Forelimb muscle (tissue), 1 donor: ENCODE results near the gene SHC2. TPM values are rescaled to one million over a fixed set of nuclear protein-coding genes. Genes with fewer than 3 reads are reported as not detected.

ENCODE experiments used
- DNase-seq: peaks from one replicate; pipeline ENCODE4 v3.0.0-alpha.2; 2013; ENCODE audit warnings: low read depth
- polyA plus RNA-seq: library from polyadenylated mRNA; unstranded; fragments of 120-200 nt; gene quantifications from one replicate; pipeline ENCODE4 v1.2.1, GENCODE V29; 2013; ENCODE audit not compliant: insufficient read length

Gene SHC2, protein sequence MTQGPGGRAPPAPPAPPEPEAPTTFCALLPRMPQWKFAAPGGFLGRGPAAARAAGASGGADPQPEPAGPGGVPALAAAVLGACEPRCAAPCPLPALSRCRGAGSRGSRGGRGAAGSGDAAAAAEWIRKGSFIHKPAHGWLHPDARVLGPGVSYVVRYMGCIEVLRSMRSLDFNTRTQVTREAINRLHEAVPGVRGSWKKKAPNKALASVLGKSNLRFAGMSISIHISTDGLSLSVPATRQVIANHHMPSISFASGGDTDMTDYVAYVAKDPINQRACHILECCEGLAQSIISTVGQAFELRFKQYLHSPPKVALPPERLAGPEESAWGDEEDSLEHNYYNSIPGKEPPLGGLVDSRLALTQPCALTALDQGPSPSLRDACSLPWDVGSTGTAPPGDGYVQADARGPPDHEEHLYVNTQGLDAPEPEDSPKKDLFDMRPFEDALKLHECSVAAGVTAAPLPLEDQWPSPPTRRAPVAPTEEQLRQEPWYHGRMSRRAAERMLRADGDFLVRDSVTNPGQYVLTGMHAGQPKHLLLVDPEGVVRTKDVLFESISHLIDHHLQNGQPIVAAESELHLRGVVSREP
- polyA plus RNA-seq = 32.9 TPM

DNA sequence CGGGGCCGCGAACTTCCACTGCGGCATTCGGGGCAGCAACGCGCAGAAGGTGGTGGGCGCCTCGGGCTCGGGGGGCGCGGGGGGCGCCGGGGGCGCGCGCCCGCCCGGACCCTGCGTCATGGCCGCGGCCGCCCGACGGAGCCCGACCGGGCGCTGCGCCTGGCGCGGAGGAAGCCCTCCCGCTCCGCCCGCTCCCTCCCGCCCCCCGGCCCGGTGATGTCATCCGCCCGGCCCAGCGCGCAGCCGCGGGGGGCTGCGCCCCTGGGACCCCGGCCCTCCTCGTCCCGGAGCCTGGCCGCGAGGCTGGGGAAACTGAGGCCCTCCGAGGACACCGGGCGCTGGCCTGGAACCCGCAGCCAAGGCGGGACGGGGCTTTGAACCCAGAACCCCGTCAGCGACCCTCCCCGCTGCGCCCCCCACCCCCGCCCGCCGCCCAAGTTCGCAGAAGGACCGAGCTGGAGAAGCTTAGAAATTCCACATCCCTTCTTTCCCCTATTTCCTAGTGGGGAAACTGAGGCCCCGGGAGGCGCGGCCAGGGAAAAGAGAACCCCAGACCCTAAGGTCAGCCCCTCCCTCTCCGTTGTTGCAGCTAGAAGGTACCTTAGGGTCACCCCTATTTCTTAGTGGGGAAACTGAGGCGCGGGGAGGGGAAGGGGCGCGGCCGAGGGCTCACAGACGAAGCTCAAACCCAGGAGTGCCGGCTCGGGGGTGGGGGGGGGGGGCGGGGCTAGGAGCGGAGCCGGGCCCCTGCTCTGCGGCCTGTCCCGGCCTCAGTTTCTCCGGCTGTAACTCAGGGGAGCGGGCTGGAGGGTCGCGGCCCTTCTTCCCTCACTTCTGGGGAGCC is at the start of gene SHC2:
SHC2 (minus strand) TSS at position 157 of the 844 bp plus-strand sequence; CDS start at position 120, 37 bp downstream.
- DNase-seq = no peak

DNA sequence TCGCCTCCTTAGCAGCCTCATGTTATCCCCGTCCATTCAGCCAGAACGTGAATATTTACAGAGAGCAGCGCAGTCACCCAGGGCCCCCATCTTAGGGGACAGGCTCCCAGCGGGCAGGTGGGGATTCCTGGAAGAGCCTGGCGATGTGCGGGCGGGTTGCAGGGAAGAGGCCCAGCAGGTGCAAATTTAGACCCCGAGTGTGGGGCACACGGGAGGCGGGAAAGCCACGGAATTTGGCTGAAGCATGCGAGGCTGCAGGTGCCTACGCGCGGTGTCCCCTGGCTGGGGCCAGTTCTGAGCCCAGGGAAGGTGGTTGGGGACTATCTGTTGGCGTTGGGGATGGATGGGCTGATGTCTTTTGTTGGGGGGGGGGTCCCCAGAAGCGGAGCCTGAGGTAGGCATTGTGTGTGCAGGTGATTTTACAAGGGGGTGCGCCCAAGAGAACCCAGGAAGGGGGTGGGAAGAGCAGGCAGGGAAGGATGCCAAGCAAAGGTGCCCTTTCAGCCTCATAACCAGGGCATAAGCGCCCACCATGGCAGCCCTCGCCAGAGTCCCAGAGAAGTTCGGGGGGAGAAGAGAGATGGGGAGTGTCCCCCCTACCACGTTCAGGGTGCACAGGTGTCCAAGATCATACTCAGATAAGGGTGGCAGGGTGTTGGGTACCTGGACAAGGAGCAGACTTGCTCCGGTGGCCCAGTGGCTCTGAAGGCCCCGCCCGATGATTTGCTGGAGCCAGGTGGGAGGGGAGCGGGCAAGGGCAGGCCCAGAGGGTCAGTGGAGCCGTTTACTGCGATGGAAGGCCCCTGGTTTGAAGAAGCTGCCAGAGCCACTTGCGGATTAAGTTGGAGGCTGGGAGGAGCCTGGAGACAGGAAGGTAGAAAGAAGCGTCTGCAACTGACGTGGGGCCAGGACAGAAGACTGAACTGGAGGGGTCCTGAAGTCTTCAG is 47.6 kb upstream of the SHC2 start:
- no peak for DNase-seq

DNA sequence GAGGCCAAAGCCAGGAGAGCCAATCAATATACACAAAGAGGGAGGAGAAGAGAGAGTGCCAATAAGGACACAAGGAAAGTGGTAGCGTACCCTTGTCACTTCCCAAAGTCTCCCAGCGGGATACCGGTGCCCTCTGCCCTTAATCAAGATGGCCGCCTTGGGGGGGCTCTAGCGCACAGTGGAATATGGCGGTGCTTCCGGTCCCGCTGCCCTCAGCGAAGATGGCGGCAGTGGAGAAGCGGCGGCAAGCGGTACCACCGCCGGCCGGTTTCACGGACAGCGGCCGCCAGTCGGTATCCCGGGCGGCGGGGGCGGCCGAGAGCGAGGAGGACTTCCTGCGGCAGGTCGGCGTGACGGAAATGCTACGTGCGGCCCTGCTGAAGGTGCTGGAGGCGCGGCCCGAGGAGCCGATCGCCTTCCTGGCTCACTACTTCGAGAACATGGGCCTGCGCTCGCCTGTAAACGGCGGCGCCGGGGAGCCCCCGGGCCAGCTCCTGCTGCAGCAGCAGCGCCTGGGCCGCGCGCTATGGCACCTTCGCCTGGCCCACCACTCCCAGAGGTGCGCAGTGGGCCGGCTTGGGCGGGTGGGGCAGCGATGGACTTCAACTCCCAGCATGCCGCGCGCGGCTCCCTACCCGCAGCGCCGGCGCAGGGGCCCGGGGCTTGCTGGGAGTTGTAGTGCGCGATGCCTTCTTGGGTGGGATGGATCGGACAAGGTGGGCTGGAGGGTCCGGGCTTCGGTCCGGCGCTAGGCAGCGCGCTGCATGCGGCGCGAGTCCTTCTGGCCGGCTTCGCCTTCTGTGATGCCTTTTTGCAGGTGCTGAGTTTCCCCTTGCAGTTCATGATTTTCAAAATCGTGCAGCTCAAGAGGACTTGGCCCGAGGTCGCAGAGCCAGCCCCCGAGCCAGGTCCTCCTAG is 46.7 kb upstream of the SHC2 start, which contains the start of gene TPGS1:
TPGS1 (plus strand) TSS at position 212 of the 918 bp plus-strand sequence; CDS start at position 222, 10 bp downstream.
- DNase-seq = no peak

DNA sequence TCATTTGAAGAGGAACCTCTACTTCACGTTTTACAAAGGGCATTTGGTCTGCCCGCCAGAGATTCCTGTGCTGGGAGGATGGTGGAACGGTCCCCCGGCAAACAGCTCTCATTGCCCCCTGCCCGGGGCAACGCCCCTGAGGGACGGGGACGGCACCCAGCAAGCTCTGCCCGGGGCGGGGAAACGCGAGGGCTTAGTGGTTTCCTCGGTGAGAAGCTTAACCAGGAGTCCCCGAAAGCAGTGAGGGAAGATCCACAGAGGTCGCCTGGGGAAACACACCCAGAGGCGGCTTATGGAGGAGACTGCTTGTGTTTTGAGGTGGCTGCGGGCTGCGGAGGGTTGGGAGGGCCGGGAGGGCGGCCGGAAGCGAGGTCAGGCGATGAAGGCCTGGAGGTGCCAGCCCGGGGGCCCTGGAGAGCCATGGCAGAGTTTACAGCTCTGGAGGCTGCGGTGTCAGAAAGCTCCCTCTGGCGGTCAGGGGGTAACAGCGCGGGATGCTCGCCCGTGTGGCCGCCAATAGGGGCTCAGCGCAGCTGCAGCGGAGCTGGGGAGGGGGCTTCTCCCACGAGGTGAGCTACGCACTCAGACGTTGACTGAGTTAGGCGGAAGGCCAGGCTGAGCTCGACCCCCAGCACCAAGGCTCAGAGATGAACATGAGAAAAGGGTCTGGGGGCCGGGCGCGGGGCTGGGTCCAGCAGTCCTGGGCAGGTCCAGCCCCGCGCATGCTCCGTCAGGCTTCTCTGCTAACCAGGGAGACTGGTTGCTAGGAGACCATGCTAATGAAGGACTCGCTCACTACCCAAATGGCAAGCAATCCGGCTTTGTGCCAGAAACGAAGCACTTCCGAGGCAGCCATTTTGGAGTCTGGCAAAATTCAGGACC is 45.8 kb upstream of the SHC2 start:
- DNase-seq = peak; percentile 100

DNA sequence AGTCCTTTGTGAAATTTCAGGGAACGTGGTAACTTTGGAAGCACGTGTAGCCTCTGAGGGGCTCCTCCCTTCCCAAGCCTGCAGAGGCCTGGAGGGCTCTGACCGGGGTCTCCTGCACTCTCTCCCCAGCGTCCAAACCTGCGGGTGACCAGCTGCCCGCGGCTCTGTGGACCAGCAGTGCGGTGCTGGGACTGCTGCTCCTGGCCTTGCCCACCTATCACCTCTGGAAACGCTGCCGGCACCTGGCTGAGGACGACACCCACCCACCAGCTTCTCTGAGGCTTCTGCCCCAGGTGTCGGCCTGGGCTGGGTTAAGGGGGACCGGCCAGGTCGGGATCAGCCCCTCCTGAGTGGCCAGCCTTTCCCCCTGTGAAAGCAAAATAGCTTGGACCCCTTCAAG is 43.8 kb upstream of the SHC2 start:
- no peak for DNase-seq

DNA sequence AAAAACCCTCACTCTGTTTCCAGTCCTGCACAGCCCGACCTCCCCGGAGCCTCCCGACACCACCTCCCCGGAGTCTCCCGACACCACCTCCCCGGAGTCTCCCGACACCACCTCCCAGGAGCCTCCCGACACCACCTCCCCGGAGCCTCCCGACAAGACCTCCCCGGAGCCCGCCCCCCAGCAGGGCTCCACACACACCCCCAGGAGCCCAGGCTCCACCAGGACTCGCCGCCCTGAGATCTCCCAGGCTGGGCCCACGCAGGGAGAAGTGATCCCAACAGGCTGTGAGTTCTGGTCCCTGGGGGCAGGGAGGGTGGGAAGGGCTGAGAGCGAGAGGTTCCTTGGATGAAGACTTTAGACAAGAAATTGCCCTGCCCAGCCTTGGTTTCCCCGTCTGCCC is 40.8 kb upstream of the SHC2 start:
- DNase-seq = no peak

DNA sequence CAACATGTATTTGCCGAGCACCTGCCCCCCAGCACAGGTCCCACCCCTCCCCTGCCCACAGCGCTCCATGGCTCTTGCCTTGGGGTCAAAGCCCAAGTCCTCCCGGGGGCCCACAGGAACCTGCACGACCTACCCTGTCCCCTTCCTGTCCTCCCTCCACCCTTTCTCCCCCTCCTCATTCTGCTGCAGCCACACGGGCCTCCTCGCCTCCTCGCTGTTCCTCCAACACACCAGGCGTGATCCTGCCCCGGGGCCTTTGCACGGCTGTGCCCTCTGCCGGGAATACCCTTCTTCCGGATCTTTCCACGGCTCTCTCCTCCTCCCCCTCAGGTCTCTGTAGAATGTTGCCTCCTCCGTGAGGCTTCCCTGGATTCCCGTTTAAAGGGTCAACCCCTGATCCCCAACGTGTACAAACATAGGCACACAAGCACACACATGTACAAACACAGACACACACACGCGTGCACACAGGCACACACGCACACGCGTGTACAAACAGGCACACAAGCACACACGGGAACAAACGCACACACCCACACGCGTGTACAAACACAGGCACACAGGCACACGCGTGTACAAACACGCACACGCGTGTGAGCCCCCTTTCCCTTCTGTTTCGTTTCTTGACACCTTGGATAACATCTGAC is 38.3 kb upstream of the SHC2 start:
- DNase-seq = no peak

DNA sequence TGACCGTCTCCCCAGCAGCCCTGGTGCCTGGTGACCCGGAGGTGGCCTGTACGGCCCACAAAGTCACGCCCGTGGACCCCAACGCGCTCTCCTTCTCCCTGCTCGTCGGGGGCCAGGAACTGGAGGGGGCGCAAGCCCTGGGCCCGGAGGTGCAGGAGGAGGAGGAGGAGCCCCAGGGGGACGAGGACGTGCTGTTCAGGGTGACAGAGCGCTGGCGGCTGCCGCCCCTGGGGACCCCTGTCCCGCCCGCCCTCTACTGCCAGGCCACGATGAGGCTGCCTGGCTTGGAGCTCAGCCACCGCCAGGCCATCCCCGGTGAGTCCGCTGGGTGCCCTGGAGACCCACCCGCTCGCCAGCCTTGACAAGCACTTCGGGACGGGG is 37.7 kb upstream of the SHC2 start:
- no peak for DNase-seq

DNA sequence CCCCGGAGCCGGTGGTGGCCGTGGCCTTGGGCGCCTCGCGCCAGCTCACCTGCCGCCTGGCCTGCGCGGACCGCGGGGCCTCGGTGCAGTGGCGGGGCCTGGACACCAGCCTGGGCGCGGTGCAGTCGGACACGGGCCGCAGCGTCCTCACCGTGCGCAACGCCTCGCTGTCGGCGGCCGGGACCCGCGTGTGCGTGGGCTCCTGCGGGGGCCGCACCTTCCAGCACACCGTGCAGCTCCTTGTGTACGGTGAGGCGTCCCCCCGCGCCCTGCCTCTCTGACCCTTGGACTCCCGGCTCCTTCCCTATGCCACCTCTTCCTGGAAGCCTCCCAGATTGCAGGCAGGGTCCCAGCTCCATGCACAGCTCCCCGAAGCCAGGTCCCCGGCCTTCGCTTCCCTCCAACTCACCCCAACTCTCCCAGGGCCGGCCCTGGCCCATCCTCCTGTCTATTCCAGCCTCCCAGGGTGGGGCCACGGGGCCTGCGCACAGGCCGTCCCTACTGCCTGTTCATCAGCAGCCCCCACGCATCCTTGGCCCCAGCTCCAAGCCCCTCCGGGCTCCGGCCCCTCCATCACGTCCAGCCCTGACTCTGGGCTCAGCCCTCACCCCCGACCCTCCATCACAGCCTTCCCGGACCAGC is 37.2 kb upstream of the SHC2 start:
- DNase-seq = no peak

DNA sequence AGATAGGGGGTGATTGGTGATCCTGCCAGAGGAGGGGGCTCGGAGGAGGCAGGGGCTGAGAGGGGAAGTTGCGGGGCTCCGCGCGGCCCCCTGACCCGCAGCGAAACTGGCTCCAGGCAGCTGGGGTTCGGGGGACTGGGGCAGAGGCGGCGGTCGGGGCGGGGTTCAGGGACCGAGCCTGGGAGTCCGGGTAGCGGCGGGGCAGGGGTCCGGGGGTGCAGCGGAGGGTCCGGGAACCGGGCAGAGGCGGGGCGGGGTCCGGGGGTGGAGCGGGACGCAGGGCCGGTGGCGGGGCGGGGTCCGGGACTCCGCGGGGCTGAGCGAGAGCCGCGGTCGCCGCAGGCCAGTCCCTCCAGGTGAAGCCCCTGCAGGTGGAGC is 36.6 kb upstream of the SHC2 start:
- DNase-seq = no peak

DNA sequence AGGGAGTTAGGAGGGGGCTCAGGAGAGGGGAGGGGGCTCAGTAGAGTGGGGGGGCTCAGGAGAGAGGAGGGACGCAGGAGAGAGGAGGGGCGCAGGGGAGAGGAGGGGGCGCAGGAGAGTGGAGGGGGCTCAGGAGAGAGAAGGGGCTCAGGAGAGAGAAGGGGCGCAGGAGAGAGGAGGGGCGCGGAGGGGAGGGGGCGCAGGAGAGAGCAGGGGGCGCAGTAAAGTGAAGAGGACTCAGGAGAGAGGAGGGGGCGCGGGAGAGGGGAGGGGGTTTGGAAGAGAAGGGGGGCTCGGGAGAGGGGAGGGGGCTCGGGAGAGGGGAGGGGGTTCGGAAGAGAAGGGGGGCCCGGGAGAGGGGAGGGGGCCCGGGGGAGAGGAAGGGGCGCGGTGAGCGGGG is 36.2 kb upstream of the SHC2 start:
- DNase-seq = no peak

DNA sequence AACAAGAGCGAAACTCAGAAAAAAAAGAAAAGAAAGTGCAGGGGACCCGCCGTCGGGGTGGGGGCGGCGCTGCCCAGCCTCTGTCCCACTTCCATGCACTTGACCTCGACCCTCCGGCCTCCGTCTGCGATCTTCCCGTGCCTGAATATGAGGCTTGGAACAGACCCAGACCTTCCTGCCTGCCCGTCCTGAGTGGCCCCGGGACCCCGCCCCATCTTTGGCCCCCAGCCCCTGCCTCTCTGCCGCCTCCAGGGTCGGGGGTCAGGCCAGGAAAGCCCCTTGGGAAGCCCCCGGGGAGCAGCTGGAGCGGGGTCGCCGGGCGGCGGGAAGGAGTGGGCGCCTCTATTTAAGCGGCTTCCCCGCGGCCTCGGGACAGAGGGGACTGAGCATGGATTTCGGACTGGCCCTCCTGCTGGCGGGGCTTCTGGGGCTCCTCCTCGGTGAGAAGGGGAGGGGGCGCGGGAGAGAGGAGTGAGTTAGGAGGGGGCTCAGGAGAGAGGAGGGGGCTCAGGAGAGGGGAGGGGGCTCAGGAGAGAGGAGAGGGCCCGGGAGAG is 35.4 kb upstream of the SHC2 start, which contains the start of gene MADCAM1:
MADCAM1 (plus strand) TSS at position 375 of the 554 bp plus-strand sequence; CDS start at position 389, 14 bp downstream.
- DNase-seq = no peak

DNA sequence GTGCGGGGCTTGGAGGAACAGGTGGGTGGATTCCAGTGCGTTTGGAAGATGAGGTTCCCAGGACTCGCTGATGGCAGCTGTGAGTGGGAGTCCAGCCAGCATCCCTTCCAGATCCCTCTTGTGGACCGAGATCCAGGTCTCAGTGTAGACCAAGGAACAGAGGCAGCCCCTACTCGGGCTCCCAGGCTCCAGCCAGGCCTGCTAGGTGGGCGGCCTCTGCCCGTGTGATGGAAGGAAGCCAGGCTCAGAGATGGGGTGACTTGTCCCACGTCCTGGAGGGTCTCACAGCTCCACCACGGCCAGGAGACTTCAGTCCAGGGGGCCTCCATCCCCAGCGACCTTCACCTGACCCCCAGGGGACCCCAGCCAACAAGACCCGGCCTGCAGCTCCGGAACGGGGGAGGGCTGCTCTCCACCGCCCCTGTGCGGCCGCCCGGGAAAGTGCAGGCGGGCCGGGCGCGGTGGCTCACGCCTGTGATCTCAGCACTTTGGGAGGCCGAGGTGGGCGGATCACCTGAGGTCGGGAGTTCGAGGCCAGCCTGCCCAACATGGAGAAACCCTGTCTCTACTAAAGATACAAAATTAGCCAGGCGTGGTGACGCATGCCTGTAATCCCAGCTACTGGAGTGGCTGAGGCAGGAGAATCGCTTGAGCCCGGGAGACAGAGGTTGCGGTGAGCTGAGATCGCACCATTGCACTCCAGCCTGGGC is 34.7 kb upstream of the SHC2 start:
- DNase-seq = no peak

DNA sequence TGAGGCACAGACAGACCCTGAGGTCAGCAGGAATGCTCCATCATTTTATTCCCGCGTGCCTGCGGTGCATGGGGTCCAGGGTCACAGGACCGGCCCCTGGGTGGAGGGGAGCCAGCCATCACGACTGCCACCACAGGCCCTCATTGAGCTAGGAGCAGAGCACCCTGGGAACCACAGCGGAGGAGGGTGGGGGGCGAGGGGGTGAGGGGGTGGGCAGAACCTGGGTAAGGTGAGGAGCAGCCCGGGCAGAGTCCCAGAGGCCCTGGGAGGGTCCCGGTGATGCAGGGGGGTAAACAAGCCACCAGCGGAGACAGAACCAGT is 34.2 kb upstream of the SHC2 start:
- no peak for DNase-seq

DNA sequence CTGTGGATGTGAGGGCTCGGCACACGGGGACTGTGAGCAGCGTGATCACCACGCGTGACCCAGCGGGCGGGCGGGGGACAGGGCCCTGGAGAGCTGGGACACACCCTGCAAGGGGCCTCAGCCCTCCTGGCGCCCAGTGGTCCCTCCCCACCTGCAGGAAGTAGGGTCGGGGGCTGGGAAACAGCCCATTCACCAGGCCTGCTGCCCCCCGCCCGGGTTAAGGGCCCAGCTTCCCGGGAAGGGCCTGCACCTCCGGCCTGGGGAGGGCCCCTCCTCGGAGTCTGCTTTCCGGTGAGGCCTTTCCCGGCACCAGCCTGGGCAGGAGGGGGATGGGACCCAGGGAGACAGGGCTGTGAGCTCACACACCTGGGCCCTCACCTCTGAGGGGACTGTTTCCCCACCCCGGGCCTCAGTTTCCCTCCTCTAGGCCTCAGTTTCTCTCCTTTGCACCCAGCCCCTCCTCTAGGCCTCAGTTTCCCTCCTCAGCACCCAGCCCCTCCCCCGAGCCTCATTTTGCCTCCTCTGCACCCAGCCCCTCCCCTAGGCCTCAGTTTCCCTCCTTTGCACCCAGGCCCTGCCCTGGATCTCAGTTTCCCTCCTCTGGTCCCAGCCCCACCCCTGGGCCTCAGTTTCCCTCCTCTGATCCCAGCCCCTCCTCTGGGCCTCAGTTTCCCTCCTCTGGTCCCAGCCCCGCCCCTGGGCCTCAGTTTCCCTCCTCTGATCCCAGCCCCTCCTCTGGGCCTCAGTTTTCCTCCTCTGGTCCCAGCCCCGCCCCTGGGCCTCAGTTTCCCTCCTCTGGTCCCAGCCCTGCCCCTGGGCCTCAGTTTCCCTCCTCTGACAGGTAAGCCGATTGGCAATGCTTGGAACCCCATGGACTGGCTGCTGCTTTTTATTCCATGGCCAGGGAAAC is 33.6 kb upstream of the SHC2 start:
- no peak for DNase-seq
